BLaER1 treated with 17β-estradiol and CSF1 and Interleukin-3, amounts not matched to agents 10 nM and 100 nM (cell line): ENCODE measurements around the gene NPIPB8.
"Not testable (repeated sequence)": the region's sequence is repeated elsewhere in the genome, so short reads cannot be mapped to it uniquely, and the experiment has no call there.

Experiments used
- H3K27ac ChIP-seq, 11 experiments: shearing (Covaris generic); formaldehyde crosslinking; 2 replicates each; pipeline ENCODE4 v1.8.1; 2022
- H3K27me3 ChIP-seq, 11 experiments: shearing (Covaris generic); formaldehyde crosslinking; 2 replicates each; pipeline ENCODE4 v1.8.1; 2022
- H3K36me3 ChIP-seq, 11 experiments: shearing (Covaris generic); formaldehyde crosslinking; 2 replicates each; pipeline ENCODE4 v1.8.1; 2022
- H3K4me1 ChIP-seq, 10 experiments: shearing (Covaris generic); formaldehyde crosslinking; 2 replicates each; pipeline ENCODE4 v1.8.1; 2022
- H3K4me2 ChIP-seq, 11 experiments: shearing (Covaris generic); formaldehyde crosslinking; 2 replicates each; pipeline ENCODE4 v1.8.1; 2022
- H3K4me3 ChIP-seq, 10 experiments: shearing (Covaris generic); formaldehyde crosslinking; 2 replicates each; pipeline ENCODE4 v1.8.1; 2022
- H3K9ac ChIP-seq, 11 experiments: shearing (Covaris generic); formaldehyde crosslinking; 2 replicates each; pipeline ENCODE4 v1.8.1; 2022
- H3K9me3 ChIP-seq, 11 experiments: shearing (Covaris generic); formaldehyde crosslinking; replicated peaks in 1 of 11; 2 replicates each; pipeline ENCODE4 v1.8.1; 2022
- H4K20me1 ChIP-seq, 11 experiments: shearing (Covaris generic); formaldehyde crosslinking; 2 replicates each; pipeline ENCODE4 v1.8.1; 2022
- Cebpa-rat ChIP-seq, 11 experiments: shearing (Covaris generic); IDR thresholded peaks; 2 replicates each; pipeline ENCODE4 v1.8.1; 2022

The NPIPB8 gene

DNA sequence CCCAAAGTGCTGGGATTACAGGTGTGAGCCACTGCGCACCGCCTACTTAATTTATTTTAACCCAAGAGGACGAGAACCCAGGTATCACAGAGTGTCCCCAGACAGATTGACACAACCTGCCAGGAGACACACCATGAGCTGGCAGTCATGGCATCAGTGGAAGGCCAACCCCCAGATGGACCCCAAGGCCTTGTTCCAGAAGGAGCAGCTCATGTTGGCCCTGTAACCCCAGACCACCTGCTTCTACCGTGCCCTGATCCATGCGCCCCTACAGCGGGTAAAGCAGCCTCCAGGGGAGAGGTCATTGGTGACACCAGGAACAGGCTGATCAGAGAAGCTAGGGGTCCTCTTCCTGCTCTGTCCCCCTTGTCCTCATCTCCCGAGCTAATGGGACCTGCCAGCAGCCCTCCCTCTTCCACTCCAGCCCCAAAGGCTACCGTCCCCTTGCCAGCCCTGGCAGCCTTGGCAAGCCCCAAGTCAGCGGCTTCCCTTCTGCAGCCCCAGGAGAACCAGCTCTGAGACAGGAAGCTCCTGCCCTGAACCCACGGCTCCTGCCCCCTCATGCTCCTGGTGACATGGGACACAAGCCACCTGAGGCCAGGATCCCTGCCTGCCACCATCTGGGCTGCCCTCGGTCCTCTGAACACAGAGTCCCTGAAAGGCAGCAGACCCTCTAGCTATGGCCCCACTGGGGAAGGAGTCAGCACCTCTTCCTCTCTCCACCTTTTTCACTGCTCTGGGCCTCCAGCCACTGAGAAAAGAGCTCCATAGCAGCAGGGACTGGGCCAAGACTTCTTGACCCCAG is 34.3 kb upstream of the NPIPB8 start:
- H3K9me3 ChIP-seq, result no peaks in the 10 kb centered on the region
- peak overlapping the region in 3 of 11 experiments; percentile 12 to 35 (median 26); a peak in 2 of 22 replicates for H3K9ac ChIP-seq
- peak overlapping the region in 7 of 11 experiments; percentile 4 to 48 (median 32); a peak in 9 of 22 replicates for H3K4me2 ChIP-seq
- no peak overlapping the region for H3K4me3 ChIP-seq
- H3K27ac ChIP-seq, result peak overlapping the region in 7 of 11 experiments; percentile 3 to 52 (median 34); a peak in 10 of 22 replicates
- no peaks in the 10 kb centered on the region for H3K27me3 ChIP-seq
- peaks cover 4 to 54% (median 38%) of the 10 kb centered on the region in 11 experiments; a peak in 18 of 22 replicates for H3K36me3 ChIP-seq
- H3K4me1 ChIP-seq, result peaks cover 10 to 37% (median 22%) of the 10 kb centered on the region in 10 experiments
- H4K20me1 ChIP-seq, result peaks cover 0 to 49% (median 4%) of the 10 kb centered on the region in 11 experiments; a peak in 9 of 22 replicates
- TF ChIP-seq Cebpa-rat (IDR thresholded peaks at IDR 0.05), result no peak

DNA sequence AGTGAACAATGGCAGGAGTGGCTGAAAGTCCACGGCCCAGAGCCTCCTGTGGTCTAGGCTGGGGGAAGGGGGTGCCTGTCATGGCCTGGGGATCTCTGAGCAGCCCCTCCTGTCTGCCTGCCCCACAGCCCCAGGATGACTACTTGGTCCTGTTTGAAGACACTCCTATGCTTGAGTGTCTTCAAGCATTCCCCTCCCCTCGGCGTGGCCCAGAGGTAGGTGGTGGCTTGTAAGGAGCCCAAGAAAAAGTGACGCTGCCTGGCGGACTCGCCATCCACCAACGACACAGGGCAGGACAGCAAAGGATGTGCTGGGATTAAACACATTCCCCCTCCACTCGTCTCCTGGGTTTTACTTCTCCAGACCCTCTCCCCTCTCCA is 33.7 kb upstream of the NPIPB8 start:
- Histone ChIP-seq H3K27me3 (no peaks in the 10 kb centered on the region), H3K9me3 (no peaks in the 10 kb centered on the region), H3K4me3 (no peak overlapping the region), H3K36me3 (peaks cover 4 to 60% (median 38%) of the 10 kb centered on the region in 11 experiments; a peak in 18 of 22 replicates), H3K4me1 (peaks cover 12 to 42% (median 28%) of the 10 kb centered on the region in 10 experiments), H3K9ac (peak overlapping the region in 2 of 11 experiments; percentile 12 to 35; a peak in 2 of 22 replicates), H3K4me2 (peak overlapping the region in 7 of 11 experiments; percentile 4 to 48 (median 32); a peak in 7 of 22 replicates), H4K20me1 (peaks cover 0 to 49% (median 4%) of the 10 kb centered on the region in 11 experiments; a peak in 9 of 22 replicates), H3K27ac (peak overlapping the region in 7 of 11 experiments; percentile 3 to 52 (median 34); a peak in 9 of 22 replicates)
- no peak for TF ChIP-seq Cebpa-rat (IDR thresholded peaks at IDR 0.05)

DNA sequence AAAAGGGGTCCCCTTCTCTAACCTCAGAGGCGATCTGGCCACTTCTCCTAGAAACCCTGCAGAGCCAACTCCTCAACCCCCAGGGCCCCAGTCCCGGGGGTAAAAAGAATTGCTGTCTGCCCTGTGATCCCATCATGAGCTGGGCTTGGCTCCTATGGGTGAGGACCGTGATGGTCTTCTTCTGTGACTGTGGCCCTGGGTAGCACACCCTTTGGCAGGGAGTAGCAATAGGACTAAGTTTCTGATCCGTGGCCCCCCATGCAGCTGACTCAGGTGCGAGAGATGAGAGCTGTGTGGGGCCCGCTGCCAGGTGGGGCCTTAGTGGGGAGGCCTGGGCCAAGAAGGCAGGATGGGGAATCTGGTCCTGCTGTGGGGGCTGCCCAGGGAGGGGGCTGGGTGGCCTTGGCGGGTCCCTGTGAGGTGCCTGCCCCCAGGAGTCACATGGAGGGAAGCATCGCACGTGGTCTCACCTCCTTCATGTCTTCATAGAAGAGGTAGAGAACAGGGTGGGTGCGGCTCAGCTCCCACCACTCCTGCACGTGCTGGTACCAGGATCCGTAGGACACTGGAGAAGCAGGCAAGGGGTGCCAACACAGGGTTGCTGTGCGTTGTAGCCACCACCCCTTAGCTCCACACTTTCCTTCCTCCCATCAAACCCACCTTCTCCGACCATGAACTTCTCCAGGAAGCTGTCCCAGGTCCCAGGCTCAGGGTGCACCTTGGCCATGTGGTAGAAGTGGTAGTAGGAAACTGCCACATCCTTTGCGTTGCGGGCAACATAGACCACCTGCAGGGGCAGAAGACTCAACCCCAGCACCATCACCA is 31.4 kb upstream of the NPIPB8 start:
- H3K9me3 ChIP-seq, result no peaks in the 10 kb centered on the region
- H3K4me2 ChIP-seq, result peak overlapping the region in 3 of 11 experiments; percentile 3 to 98 (median 96); a peak in 3 of 22 replicates
- no peak for TF ChIP-seq Cebpa-rat (IDR thresholded peaks at IDR 0.05)
- H3K4me1 ChIP-seq, result peaks cover 34 to 64% (median 51%) of the 10 kb centered on the region in 10 experiments
- peaks cover 0 to 49% (median 4%) of the 10 kb centered on the region in 11 experiments; a peak in 10 of 22 replicates for H4K20me1 ChIP-seq
- H3K4me3 ChIP-seq, result no peak overlapping the region
- no peak overlapping the region for H3K9ac ChIP-seq
- peaks cover 4 to 61% (median 38%) of the 10 kb centered on the region in 11 experiments; a peak in 18 of 22 replicates for H3K36me3 ChIP-seq
- H3K27ac ChIP-seq, result no peak overlapping the region
- no peaks in the 10 kb centered on the region for H3K27me3 ChIP-seq

DNA sequence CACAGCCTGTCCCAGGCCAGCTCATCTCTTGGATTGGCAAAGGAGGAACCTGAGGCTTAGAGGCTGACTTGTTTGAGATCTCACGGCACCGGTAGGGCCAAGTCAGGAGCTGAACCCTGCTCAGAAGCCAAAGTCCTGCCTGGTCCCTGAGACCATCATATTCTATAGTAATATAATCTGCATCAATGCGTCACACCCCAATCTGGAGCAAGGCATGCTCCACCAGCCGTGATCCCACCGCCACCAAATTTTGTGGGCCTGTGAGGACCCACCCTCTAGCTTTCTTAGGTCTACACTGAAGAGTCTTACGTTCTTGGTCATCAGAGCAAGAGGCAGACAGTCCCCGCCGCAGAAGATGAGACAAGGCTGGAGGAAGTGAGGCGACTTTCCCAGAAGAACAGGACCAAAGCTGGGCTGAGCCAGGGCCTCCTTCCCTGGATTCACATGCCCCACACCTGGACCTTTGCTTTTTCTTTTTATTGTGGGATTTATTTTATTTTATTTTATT is 30.7 kb upstream of the NPIPB8 start:
- Histone ChIP-seq H3K4me3 (no peak overlapping the region), H3K27me3 (no peaks in the 10 kb centered on the region), H3K4me1 (peaks cover 34 to 64% (median 51%) of the 10 kb centered on the region in 10 experiments), H3K9me3 (no peaks in the 10 kb centered on the region), H4K20me1 (peaks cover 0 to 49% (median 4%) of the 10 kb centered on the region in 11 experiments; a peak in 10 of 22 replicates), H3K36me3 (peaks cover 4 to 61% (median 38%) of the 10 kb centered on the region in 11 experiments; a peak in 18 of 22 replicates), H3K9ac (no peak overlapping the region), H3K27ac (no peak overlapping the region), H3K4me2 (peak overlapping the region in 3 of 11 experiments; percentile 3 to 98 (median 96); a peak in 4 of 22 replicates)
- no peak for TF ChIP-seq Cebpa-rat (IDR thresholded peaks at IDR 0.05)

DNA sequence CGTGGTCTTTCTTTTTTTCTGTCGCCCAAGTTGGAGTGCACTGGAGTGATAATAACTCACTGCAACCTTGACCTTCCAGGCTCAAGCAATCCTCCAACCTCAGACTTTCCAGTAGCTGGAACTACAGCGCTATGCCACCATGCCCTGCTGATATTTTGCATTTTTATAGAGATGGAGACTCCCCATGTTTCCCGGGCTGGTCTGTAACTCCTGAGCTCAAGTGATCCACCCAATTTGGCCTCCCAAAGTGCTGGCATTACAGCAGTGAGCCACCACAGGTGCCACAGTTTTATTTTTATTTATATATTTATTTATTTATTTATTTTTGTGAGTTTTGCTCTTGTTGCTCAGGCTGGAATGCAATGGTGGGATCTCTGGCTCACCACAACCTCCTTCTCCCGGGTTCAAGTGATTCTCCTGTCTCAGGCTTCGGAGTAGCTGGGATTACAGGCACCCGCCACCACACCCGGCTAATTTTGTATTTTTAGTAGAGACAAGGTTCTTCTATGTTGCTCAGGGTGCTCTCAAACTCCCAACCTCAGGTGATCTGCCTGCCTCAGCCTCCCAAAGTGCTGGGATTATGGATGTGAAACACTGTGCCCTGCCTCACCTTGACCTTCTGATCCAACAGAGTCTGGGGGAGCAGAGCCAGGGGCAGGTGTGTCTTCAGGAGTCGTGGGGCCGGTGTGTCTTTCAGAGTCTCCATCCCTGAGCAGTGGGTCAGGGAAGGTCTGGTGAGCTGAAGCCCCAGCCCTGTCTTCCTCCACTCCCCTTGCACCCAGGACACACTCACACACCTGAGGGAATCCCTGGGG is 30.0 kb upstream of the NPIPB8 start:
- peak overlapping the region in 5 of 11 experiments; percentile 74 to 81 (median 78); a peak in 8 of 22 replicates for H3K27ac ChIP-seq
- H3K4me3 ChIP-seq, result peak overlapping the region in 4 of 10 experiments; percentile 59 to 75 (median 66); a peak in 8 of 20 replicates
- H3K9me3 ChIP-seq, H3K27me3 ChIP-seq: not testable (repeated sequence)
- peaks cover 4 to 61% (median 38%) of the 10 kb centered on the region in 11 experiments; a peak in 18 of 22 replicates for H3K36me3 ChIP-seq
- H3K9ac ChIP-seq, result peak overlapping the region in 4 of 11 experiments; percentile 58 to 78 (median 76); a peak in 6 of 22 replicates
- peaks cover 34 to 64% (median 50%) of the 10 kb centered on the region in 10 experiments for H3K4me1 ChIP-seq
- peak overlapping the region in 7 of 11 experiments; percentile 92 to 99 (median 96); a peak in 12 of 22 replicates for H3K4me2 ChIP-seq
- peaks cover 0 to 49% (median 4%) of the 10 kb centered on the region in 11 experiments; a peak in 10 of 22 replicates for H4K20me1 ChIP-seq

DNA sequence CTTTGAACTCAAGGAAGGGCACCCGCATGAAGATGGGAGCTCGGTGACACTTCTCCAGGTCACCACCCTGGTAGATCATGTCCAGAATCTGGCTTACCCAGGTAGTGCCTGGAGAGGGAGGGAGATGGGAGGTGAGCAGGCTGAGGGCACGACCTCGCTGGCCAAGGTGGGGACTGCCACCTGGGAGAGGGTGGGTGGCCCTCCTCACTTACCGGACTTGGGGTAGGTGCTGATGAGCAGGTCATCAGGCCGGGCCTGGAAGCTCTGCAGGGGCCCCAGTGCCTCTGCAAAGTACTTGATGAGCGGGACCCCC is 29.4 kb upstream of the NPIPB8 start:
- Histone ChIP-seq H3K9ac (peak overlapping the region in 4 of 11 experiments; percentile 58 to 78 (median 76); a peak in 6 of 22 replicates), H3K27ac (peak overlapping the region in 5 of 11 experiments; percentile 74 to 81 (median 78); a peak in 6 of 22 replicates), H3K4me1 (peaks cover 32 to 60% (median 45%) of the 10 kb centered on the region in 10 experiments), H3K4me2 (peak overlapping the region in 8 of 11 experiments; percentile 92 to 99 (median 96); a peak in 13 of 22 replicates), H3K36me3 (peaks cover 4 to 57% (median 38%) of the 10 kb centered on the region in 11 experiments; a peak in 18 of 22 replicates), H3K4me3 (peak overlapping the region in 4 of 10 experiments; percentile 59 to 75 (median 66); a peak in 8 of 20 replicates), H4K20me1 (peaks cover 0 to 44% (median 3%) of the 10 kb centered on the region in 11 experiments; a peak in 10 of 22 replicates)
- not testable (repeated sequence) for H3K27me3 ChIP-seq, H3K9me3 ChIP-seq

DNA sequence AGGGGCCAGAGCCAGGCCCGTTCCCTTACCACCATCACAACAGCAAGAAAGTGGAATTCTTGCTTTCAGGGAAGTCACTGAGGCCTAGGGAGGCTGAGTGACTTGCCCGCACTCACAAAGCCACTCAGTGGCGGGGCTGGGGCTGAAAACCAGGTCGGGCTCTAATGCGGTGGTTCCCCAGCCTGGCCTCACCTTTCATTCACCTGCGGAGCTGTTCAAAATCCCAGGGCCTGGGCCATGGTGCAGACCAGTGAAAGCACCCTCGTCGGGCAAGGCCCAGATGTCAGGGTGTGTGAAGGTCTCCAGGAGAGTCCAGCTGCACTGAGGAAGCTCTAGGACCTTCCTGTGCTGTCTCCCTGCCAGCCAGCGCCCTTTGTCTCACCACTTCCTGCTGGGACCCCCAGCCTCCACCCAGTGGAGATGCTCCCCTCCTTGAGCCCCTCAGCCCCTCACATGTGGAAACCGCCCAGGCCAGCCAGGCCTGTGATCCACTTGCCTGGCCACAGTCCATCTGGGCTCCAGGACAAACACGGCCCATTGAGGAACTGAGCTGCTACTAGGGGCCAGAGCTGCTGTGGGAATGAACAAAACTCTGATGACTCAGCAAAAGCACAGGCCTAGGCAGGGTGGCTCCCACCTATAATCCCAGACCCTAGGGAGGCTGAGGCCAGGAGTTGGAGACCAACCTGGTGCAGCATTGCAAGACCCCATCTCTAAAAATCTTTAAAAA is 28.8 kb upstream of the NPIPB8 start:
- Histone ChIP-seq H3K9ac (peak overlapping the region; percentile 60 to 79 (median 73)), H3K4me3 (peak overlapping the region in 9 of 10 experiments; percentile 19 to 75 (median 59); a peak in 17 of 20 replicates)

More for the DNA sequence above, 28.8 kb upstream of the NPIPB8 start:
- Histone ChIP-seq H3K36me3 (peaks cover 4 to 51% (median 36%) of the 10 kb centered on the region in 11 experiments; a peak in 18 of 22 replicates), H4K20me1 (peaks cover 0 to 39% (median 3%) of the 10 kb centered on the region in 11 experiments; a peak in 8 of 22 replicates), H3K4me1 (peaks cover 26 to 54% (median 39%) of the 10 kb centered on the region in 10 experiments), H3K27ac (peak overlapping the region; percentile 44 to 81 (median 76); a peak in 21 of 22 replicates), H3K4me2 (peak overlapping the region; percentile 92 to 99 (median 96))
- not testable (repeated sequence) for H3K9me3 ChIP-seq, H3K27me3 ChIP-seq
